Fibroblast of mammary gland (primary cell): ENCODE results near the gene KIF14.
A peak's percentile ranks its signal among the peaks of the same experiment; 100 is the strongest.

Source experiments
- DNase-seq: peaks from one replicate; pipeline ENCODE4 v3.0.0-alpha.2; 2010; ENCODE audit warnings: low read depth
- H3K4me3 ChIP-seq: 2 replicates; pipeline ENCODE4 v1.5.1; 2011; ENCODE audit warnings: low read depth, mild to moderate bottlenecking, low read length, moderate library complexity; ENCODE audit not compliant: control insufficient read depth
- CTCF ChIP-seq: conservative IDR thresholded peaks from 2 replicates; pipeline ENCODE4 v1.5.1; 2011; ENCODE audit warnings: low read depth, low read length, inconsistent platforms; ENCODE audit not compliant: control insufficient read depth, insufficient read depth

KIF14 gene

GRCh38 chr1:200624679-200625335 is 4.3 kb upstream of the KIF14 start:
- TF ChIP-seq CTCF, result no peak

GRCh38 chr1:200619894-200620272 is 668 bp downstream of the KIF14 start:
- DNase-seq, result no peak
- no peak for TF ChIP-seq CTCF

More at GRCh38 chr1:200624679-200625335, 4.3 kb upstream of the KIF14 start:
- H3K4me3 ChIP-seq, result no peak overlapping the region
- no peak for DNase-seq

GRCh38 chr1:200610846-200611245 is 9.7 kb downstream of the KIF14 start:
- TF ChIP-seq CTCF, result no peak
- H3K4me3 ChIP-seq, result no peak overlapping the region
- DNase-seq, result peak; percentile 75

More at GRCh38 chr1:200619894-200620272, 668 bp downstream of the KIF14 start:
- peak overlapping the region; percentile 86 for H3K4me3 ChIP-seq

GRCh38 chr1:200602632-200603031 is 17.9 kb downstream of the KIF14 start:
- H3K4me3 ChIP-seq, result no peak overlapping the region
- no peak for TF ChIP-seq CTCF
- DNase-seq, result no peak

- DNase-seq, result no peak
- no peak for TF ChIP-seq CTCF
- H3K4me3 ChIP-seq, result no peak overlapping the region
Measured at GRCh38 chr1:200590001-200590400, 30.6 kb downstream of the KIF14 start.

- TF ChIP-seq CTCF, result no peak
- H3K4me3 ChIP-seq, result no peak overlapping the region
- DNase-seq, result no peak
Measured at GRCh38 chr1:200588698-200589097, 31.9 kb downstream of the KIF14 start.

- H3K4me3 ChIP-seq, result no peak overlapping the region
- no peak for DNase-seq
- no peak for TF ChIP-seq CTCF
Measured at GRCh38 chr1:200564319-200564718, 56.2 kb downstream of the KIF14 start.
